Uterus (tissue), 2 donors: ENCODE results near the gene TRIO.

ENCODE experiments used
- POLR2A ChIP-seq, 2 donors: fragments of 450-650 bp; IDR thresholded peaks; one replicate each; pipeline ENCODE4 v1.6.1; 2016; ENCODE audit warnings: antibody characterized with exemption in 2 of 2, mild to moderate bottlenecking in 1 of 2, moderate library complexity in 1 of 2
- TF ChIP-seq, protein P1 (sequence below), 4 experiments: fragments of 200-600 bp in 2 of 4; fragments of 450-650 bp in 2 of 4; sonication (generic) in 2 of 4; IDR thresholded peaks; one replicate each; pipeline ENCODE4 v1.5.1; 2016 to 2019; ENCODE audit warnings: antibody characterized with exemption in 4 of 4, mild to moderate bottlenecking in 2 of 4, moderate library complexity in 1 of 4

DNA sequence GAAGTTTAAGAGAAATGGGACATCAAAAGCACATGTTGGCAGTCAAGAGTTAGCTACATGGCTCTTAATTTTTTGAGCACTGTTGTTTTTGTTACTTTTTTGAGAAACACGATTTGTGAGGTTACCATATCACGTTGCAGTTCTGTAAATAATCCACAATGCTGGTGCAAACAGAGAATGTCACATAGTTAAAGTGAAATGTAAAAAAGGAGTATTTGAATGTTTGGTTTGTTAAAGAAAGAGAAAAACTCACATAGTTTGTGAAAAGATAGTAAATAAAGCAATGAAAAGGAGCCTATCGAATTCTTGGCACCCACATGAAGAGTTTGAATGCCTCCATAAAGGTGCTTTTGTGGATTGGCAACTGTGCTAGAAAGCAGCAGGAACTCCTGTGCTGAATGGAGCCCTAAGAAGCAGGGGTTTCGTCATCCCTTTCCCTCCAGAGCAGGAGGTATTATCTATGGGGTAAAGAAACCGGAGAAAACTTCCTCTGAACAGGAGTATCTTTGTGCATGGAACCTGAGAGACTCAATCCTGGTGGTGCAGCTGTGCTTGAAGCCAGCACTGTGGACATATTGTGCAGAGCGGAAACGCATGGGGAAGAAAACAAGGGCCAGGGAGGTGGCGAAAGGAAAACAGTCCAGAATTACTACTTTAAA lies 289.9 kb downstream of the TRIO start:
- TF ChIP-seq, protein P1, sequence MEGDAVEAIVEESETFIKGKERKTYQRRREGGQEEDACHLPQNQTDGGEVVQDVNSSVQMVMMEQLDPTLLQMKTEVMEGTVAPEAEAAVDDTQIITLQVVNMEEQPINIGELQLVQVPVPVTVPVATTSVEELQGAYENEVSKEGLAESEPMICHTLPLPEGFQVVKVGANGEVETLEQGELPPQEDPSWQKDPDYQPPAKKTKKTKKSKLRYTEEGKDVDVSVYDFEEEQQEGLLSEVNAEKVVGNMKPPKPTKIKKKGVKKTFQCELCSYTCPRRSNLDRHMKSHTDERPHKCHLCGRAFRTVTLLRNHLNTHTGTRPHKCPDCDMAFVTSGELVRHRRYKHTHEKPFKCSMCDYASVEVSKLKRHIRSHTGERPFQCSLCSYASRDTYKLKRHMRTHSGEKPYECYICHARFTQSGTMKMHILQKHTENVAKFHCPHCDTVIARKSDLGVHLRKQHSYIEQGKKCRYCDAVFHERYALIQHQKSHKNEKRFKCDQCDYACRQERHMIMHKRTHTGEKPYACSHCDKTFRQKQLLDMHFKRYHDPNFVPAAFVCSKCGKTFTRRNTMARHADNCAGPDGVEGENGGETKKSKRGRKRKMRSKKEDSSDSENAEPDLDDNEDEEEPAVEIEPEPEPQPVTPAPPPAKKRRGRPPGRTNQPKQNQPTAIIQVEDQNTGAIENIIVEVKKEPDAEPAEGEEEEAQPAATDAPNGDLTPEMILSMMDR (IDR thresholded peaks at IDR 0.05): no peak
- no peak for TF ChIP-seq POLR2A (IDR thresholded peaks at IDR 0.05)
